ENCODE results near the gene SRGN.
"Not testable (repeated sequence)": the region's sequence is repeated elsewhere in the genome, so short reads cannot be mapped to it uniquely, and the experiment has no call there.

Gene SRGN

DNA sequence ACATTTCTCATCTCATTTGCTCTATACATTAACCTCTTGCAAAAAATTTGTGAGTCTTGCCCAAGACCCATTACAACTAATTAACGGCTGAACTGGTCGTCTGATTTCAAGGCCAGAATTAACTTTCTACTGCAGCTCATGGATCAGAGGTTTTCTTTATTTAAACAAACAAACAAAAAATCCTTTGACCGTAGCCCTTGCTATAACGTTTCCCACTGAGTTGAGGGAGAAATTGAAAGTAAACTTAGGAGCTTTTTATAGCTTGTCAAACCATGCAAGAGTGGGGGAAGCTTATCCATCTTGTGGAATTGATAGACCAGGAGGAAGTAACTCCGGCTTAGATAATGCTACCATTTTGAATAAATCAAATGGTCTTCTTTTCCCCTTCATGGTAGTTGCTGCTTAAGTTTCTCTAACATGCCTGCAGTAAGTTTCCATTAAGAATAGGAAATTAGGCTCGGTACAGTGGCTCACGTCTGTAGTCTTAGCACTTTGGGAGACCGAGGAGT is 3.3 kb downstream of the SRGN start:
- no peak for DNase-seq

DNA sequence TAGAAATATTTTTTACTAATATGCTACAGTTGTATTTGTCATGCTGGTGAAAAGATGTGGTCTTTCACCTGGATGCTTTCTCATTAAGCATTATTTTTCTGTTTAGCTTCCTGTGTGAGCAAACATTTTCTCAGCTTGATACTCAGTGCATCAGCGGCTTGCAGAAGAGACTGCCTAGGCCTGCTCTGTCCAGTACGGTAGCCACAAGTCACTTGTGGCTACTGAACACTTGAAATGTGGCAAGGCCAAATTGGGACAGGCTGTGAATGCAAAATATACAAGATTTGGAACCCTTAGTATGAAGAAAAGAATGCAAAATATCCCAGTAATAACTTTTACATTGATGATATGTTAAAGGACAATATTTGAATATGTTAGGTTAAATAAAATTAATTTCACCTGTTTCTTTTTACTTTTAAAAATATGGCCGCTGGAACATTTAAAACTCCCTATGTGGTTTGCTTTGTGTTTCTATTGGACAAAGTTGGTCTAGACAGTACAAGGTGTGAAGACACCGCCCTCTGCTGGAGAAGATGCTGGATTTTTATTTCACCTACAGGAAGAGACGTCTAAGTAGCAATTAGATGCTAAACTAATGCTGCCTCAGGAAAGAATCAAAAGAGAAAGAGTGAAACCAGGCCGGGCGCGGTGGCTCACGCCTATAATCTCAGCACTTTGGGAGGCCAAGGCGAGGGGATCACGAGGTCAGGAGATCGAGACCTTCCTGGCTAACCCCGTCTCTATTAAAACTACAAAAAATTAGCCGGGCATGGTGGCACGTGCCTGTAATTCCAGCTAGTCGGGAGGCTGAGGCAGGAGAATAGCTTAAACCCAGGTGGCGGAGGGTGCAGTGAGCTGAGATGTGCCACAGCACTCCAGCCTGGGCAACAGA is 5.3 kb downstream of the SRGN start:
- peak; percentile 18 for DNase-seq

DNA sequence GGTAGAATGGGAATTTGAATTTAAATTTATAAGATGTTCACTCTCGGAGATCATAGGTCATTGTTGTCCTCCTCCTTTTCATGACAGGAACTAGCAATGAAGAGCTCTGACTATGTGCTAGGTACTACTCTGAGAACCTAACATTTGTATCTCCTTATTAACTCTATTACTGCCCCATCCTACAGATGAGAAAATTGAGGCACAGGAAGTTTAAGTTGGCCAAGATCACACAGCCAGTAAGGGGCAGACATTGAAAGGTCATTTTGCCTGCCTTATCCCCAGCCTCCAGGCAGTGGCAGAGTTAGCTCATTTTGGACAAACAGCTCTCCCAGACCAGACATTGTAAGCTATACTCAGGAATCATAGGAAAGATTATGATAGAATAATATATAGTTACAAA is 6.0 kb downstream of the SRGN start:
- no peak for DNase-seq

DNA sequence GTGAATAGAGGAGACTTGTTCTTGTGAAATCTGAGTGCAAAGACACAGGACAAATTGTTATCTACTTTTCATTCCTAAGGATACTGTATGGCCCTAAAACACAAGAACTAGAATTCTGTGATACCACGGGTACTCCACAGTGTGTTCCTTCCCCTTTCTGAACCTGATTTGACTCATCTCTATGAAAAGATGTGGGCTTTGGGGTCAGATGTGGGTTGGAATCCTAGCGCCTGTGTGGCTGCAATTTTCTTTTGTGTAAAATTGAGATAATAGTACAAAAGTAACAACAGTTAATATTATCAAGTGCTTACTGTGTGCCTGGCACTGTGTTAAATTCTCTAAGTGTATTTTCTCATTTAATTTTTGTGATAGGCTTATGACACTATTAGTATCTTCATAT is 8.1 kb downstream of the SRGN start:
- DNase-seq, result no peak

DNA sequence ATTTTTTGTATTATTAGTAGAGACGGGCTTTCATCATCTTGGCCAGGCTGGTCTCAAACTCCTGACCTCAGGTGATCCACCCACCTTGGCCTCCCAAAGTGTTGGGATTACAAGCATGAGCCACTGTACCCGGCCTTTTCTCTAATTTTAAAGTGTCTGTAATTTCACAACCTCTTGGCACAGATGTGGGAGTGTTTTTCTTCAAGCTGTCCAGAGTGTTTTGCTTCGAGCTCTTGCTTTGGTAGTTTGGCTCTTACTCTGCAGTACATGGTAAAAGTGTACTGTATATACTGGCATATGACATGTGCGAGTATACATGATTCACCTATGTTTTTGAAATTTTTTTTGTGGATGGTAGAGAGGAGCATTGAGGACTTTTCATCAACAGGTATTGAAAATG is 9.8 kb downstream of the SRGN start:
- DNase-seq, result no peak

DNA sequence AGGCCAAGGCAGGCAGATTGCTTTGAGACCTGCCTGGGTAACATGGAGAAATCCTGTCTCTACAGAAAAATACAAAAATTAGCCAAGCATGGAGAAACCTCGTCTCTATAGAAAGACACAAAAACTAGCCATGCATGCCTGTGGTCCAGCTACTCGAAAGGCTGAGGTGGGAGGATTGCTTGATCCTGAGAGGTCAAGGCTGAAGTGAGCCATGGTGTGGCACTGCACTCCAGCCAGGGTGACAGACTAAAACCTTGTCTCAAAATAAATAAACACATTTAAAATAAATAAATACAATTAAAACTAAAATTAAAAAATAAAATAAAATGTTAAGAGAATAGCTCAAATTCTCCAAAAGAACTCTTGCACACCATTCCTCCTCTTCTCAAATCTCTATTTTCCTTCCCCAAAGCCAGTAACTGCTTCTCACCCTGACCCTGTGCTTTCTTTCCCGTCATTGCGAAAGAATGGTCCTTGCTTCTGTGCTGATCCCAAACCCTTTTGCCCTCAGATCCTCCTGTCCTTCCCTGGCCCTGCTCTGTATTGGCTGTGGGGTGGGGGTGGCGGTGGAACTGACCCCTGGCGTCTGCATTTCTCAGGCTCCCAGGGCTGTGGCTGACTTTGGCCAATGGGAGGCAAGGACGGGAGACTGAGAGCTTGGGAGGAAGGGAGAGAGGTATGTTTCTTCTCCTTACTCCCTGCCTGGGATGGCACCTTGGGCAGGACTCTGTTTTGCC is 12.4 kb downstream of the SRGN start:
- DNase-seq, result no peak

DNA sequence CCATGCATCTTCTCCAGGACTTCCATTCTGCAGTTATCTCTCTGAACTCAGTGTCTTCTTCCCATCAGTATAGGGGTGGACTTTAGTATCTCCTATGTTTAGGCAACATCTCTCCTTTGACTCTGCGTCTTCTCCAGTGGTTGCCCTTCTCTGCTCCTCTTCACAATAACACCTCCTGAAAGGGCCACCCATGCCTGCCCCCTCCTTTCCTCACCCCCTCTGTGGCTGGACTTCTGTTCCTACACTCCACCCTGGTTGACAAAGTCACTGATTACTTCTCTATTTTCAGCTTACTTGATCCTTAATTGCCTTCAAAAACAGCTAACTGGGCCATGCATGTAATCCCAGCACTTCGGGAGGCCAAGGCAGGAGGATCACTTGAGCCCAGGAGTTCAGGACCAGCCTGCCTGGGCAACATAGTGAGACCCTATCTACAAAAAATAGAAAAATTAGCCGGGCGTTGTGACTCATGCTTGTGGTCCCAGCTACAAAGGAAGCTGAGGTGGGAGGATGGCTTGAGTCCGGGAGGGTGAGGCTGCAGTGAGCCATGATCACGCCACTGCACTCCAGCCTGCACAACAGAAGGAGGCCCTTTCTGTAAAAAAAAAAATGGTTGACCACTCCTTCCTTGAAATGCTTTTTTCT is 13.7 kb downstream of the SRGN start:
- no peak for DNase-seq

DNA sequence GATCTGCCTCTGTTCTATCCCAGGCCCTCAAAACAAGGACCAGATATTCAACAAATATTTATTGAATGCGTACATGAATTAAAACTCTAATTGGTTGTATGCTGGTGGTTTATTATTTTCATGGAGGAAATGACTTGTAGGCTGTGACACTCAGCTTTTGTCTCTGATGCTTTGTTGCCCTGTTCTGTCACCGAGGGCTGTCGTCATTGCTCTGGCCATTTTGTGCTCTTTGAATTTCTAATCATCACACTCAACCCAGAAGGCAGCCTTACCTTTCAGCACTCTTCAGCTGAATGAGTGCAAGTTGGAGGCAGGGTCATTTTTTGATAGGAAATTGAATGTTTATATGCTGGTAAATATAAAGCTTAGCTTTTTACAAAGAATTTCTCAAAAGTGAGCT is 14.5 kb downstream of the SRGN start:
- DNase-seq, result no peak

DNA sequence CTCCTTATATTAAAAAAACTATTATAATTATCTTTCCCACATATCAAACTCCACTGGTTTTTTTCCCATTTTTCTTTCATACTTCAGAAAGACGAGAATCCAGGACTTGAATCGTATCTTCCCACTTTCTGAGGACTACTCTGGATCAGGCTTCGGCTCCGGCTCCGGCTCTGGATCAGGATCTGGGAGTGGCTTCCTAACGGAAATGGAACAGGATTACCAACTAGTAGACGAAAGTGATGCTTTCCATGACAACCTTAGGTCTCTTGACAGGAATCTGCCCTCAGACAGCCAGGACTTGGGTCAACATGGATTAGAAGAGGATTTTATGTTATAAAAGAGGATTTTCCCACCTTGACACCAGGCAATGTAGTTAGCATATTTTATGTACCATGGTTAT is 15.9 kb downstream of the SRGN start:
- no peak for DNase-seq

DNA sequence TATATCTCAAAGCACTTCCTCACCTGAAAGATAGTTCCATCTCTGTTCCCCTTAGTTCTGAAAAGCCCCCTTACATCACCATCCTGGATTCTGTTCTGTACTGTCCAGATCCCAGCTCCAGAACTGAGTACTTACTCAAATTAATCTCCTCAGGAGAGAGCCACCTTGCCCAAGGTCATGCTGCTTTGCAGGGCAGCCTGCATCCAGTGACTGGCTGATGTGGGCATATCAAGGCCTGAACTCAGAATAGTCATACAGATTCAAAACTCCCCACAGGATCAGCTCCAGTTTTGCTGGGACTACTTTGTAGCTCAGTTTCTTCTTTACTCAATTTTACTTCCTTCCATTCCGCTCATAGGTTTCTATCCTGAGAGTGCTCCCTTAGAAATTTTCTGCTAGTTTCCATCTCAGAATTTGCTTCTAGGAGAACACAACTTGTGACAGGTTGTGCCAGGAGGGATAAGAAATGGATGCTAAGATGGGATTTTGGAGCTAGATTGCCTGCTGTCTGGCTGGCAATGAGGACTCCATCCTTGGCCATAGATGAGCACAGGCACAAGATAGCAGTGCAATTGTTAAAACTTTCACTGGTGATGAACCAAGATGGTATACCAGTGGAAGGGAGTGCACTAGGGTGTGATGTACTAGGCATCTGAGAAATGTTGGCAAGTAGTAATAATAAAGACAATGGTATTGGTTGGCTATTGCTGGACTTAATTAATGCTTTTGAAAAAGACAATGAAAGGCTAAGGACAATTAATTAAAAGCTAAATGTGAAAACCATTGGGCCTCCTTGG is 17.3 kb downstream of the SRGN start:
- no peak for DNase-seq

DNA sequence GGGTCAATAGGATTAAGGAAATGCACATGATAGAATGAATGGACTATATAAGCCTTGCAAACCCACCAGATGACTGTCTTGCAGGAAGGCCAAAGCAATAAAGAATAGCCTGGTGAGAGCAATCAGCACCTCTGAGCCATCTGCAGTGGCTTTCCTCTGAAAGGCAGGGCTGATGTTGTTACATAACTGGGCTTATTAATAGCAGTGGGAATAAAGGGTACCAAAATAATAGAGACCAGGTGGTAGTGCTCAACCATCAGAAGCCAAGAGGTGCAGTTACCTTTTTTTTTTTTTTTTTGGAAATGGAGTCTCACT is 19.2 kb downstream of the SRGN start:
- no peak for DNase-seq

DNA sequence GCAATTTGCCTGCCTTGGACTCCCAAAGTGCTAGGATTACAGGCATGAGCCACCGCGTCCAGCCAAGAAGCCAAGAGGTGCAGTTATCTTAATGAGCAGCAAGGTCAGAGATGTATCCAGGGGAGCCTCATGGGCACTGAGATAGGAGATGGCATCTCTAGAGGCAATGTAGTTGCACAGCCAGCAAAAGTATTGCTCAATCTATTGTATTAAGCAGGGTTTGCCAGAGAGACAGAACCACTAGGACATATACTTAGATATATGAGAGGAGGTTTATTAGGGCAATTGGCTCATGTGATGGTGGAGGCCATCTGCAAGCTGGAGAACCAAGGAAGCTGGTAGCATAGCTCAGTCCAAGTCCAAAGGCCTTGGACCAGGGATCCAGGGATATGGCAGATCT is 19.8 kb downstream of the SRGN start:
- DNase-seq, result no peak

DNA sequence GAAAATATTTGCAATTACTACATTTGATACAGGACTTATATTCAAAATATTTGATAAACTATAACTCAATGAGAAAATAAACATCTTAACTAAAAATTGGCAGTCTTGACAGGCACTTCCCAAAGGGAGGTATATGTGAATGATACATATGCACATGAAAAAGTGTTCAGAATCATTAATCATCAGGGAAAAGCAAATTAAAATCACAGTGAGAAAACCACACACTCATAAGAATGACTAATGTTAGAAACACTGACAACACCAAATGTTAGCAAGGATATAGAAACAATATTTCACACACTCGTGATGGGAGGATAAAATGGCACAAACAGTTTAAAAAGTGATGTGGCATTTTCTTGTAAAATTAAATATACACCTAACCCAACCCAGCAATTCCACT is 32.0 kb downstream of the SRGN start:
- DNase-seq, result no peak

DNA sequence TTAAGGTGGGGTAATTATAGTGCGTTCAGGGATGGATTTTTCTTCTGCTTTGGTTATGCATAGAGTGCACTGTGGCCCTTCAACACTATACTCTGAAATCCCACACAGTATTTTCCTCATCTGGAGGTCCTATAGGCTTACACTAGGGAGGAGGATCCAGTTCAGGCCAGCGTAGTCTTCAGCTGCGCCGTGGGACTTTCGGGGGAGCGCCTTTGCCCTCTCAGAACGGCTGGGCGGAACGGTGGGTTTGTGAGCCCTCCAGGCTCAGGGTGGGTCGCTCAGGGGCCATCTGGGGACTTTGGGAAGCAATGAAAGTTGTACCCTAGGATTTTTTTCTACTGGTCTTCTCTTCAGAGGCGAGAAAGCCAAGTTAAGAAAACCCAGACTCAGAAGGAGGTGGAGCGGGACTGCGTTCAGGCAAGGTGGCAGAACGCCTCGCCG is 35.4 kb downstream of the SRGN start:
- DNase-seq, result no peak

DNA sequence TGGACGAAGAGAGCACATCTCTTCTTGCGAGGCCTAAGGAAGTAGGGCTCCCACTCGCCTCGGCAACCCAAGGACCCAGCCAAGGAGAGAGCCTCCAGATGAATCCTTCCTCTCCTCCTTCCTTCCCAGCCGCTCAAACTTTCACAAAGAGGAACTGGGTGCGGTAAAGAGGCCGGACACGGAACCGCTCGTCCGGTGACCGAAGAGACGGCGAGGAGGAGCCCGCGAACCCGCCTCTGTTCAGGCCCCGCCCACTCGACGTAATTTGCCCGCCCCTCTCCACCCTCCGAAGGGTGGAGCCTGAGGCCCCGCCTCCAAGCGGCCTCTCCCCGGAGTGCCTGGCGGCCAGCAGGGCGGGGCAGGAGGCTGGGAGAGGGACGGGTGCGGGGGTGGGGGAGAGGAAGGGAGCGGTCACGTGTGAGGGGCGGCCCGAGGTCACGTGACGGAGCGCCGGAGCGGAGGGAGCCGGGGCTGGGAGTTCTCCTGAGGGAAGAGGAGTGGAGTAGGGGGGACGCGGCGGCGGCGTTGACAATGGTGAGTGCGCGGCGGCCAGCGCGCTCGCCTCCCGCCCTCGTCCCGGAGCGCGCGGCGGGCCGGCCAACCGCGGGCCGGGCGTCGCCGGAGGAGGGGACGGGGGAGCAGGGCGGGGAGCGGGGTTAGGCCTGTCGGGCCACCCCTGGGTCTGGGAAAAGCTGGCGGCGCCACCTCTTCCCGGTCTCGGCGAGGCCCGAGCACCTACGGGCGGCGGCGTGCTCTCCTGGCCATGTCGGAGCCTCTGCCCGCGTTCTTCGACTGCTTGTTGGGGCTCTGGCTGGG is 36.1 kb downstream of the SRGN start, which contains the start of gene VPS26A:
Gene VPS26A, plus strand, starts transcription at position 432 of the 816 bp plus-strand sequence. Its CDS starts 100 bp downstream, at position 532.
- peak; percentile 94 for DNase-seq

DNA sequence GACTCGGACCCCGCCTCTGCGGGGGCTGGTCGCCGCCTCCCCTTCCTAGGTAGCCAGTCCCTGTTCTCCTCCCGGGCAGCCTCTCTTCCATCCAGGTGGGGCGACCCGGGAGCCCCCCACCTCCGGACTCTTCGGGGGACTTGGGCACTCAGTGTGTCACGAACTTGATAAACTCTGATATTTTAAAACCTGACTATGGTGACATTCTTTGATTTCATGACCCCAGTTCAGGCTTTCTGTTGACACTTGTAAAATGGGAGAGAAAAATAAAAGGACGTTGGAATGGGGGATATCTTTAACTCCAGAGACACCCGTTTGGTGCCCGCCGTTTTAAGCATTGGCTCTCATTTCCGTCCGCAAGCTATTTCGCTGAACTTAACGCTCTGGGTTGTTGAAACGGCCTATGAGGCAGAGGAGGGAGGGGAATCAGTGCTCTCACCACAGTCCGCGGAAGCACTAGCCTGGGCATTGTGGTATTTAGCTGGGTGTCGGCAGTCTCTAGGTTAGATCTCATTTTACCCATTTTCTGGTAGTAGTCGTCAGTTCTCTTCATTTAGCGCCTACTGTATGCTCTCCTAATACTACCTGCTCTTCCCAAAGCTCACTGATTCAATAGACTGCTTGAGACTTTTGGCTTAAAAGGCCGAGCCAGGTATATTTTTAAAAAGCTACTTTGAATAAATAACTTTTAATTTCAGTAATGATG is 36.8 kb downstream of the SRGN start:
- DNase-seq, result no peak

DNA sequence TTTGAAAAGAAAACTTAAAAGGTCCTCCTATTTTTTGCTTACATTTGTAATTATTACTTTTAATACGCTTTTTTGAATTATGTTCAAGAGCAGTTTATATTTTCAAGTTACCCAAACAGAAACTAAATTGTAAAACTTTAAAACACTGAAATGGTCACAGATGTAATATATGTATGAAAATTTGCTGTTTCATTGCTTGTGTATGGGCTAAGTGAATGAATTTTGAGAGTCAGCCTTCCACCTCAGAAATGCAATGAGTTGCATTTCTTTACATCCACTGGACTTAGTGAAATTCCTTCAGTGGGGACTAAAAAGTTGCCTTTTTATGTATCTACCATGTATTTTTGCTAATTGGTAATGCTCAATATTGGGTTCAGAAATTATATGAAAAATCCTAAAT is 37.7 kb downstream of the SRGN start:
- no peak for DNase-seq

DNA sequence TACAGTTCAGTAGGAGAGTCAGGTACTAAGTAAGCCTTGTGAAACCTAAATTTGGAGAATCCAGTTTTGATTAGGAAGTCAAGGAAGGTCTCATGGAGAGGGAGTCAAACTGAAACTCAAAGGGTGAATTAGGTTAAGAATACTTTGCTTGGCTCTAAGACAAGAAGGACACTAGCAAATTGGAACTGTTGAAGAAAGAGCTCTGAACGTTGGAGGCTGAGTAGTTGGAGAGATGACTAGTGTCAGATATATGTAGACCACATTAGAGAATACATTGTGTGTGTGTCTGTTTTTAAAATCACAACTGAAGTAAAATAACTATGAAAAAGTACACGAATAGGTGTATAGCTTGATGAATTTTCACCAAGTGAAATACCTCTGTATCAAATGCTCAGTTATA is 42.3 kb downstream of the SRGN start:
- no peak for DNase-seq

DNA sequence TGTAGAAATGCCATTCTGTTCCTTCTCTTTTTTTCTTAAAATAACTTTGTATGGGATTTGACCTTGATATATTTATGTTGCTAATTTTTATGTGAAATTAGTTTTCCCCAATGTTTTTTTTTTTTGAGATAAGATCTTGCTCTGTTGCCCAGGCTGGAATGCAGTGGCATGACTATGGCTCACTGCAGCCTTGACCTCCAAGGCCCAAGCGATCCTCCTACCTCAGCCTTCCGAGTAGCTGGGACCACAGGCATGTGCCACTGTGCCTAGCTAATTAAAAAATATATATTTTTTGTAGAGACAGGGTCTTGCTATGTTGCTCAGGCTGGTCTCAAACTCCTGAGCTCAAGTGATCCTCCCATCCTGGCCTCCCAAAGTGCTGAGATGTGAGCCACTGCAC is 52.1 kb downstream of the SRGN start:
- DNase-seq, result no peak

DNA sequence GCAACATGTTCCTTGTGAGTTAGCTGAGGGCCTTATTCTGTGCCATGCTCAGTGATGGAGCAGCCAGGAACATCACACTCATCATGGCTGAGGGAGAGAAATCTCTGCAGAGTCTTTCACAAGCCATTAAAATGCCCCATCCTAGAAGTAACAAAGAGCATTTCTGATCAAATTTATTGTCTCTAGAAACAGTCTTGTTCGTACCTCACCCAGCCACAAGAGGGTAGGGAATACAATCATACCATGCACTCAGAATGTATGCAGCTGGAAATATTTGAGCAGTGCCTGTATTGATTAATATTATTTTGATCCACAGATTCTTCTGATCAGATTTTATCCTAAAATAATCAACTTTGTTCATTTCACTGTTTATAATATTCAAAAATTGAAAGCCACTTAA is 53.4 kb downstream of the SRGN start:
- no peak for DNase-seq

DNA sequence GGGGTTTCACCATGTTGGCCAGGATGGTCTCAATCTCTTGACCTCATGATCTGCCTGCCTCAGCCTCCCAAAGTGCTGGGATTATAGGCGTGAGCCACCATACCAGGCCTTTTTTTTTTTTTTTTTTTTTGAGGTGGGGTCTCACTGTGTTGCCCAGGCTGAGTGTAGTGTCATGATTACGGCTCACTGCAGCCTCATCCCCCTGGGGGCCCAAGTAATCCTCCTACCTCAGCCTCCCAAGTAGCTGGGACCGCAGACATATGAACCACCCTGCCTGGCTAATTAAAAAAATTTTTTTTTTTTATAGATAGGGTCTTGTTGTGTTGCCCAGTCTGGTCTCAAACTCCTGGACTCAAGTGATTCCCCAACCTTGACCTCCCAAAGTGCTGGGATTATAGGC is 54.2 kb downstream of the SRGN start:
- DNase-seq, result not testable (repeated sequence)
